Neuronal stem cell (in vitro differentiated cells): ENCODE measurements around the gene ADIPOR2.

ENCODE experiments used
- DNase-seq: peaks from one replicate; pipeline ENCODE4 v3.0.0-alpha.2; 2013; ENCODE audit warnings: low spot score
- H2AFZ ChIP-seq: one replicate; pipeline ENCODE4 v1.6.1; 2013; ENCODE audit warnings: mild to moderate bottlenecking, low read length, inconsistent platforms
- H2AK5ac ChIP-seq: 2 replicates; pipeline ENCODE4 v1.6.1; 2013; ENCODE audit warnings: low read depth, mild to moderate bottlenecking, inconsistent platforms, low read length, moderate library complexity, mixed read lengths
- H2BK120ac ChIP-seq: 2 replicates; pipeline ENCODE4 v1.6.1; 2013; ENCODE audit warnings: low read depth, mild to moderate bottlenecking, inconsistent platforms, low read length, moderate library complexity, mixed read lengths
- H2BK12ac ChIP-seq: one replicate; pipeline ENCODE4 v1.6.1; 2013; ENCODE audit warnings: low read length, inconsistent platforms
- H2BK15ac ChIP-seq: 2 replicates; pipeline ENCODE4 v1.6.1; 2013; ENCODE audit warnings: mild to moderate bottlenecking, low read length, inconsistent platforms, mixed read lengths
- H2BK5ac ChIP-seq: one replicate; pipeline ENCODE4 v1.6.1; 2013; ENCODE audit warnings: inconsistent platforms, mild to moderate bottlenecking, low read length, moderate library complexity
- H3K14ac ChIP-seq: one replicate; pipeline ENCODE4 v1.6.1; 2013; ENCODE audit warnings: low read length, inconsistent platforms
- H3K18ac ChIP-seq: 2 replicates; pipeline ENCODE4 v1.6.1; 2013; ENCODE audit warnings: low read length, inconsistent platforms
- H3K23ac ChIP-seq: 2 replicates; pipeline ENCODE4 v1.6.1; 2013; ENCODE audit warnings: low read depth, mild to moderate bottlenecking, mixed read lengths, low read length, inconsistent platforms; ENCODE audit not compliant: poor library complexity
- H3K27ac ChIP-seq: replicated peaks from 3 replicates; pipeline ENCODE4 v1.5.1; 2013; ENCODE audit warnings: low read length, inconsistent platforms
- H3K27me3 ChIP-seq, 3 experiments: 2 replicates each; pipeline ENCODE4 v1.6.1; 2013; ENCODE audit warnings: low read length in 3 of 3, mild to moderate bottlenecking in 2 of 3, inconsistent platforms in 1 of 3, low read depth in 1 of 3, mixed read lengths in 1 of 3, moderate library complexity in 1 of 3; ENCODE audit not compliant: control insufficient read depth in 3 of 3, insufficient read depth in 3 of 3
- H3K36me3 ChIP-seq, 2 donors: replicated peaks in 1 of 2; 2 replicates each; pipeline ENCODE4 v1.6.1; 2013; ENCODE audit warnings: low read length in 2 of 2; ENCODE audit not compliant: control insufficient read depth in 2 of 2, insufficient read depth in 2 of 2
- H3K4ac ChIP-seq: 2 replicates; pipeline ENCODE4 v1.6.1; 2013; ENCODE audit warnings: inconsistent platforms, mild to moderate bottlenecking, low read length, moderate library complexity
- H3K4me1 ChIP-seq, 2 donors: 1 replicate in 1 of 2; 2 replicates in 1 of 2; pipeline ENCODE4 v1.6.1; 2013; ENCODE audit warnings: low read length in 2 of 2, low read depth in 1 of 2; ENCODE audit not compliant: control insufficient read depth in 2 of 2, insufficient read depth in 1 of 2
- H3K4me2 ChIP-seq: one replicate; pipeline ENCODE4 v1.6.1; 2013; ENCODE audit warnings: mild to moderate bottlenecking, low read length, inconsistent platforms; ENCODE audit not compliant: insufficient read depth, poor library complexity, severe bottlenecking
- H3K4me3 ChIP-seq, 2 donors: 2 replicates each; pipeline ENCODE4 v1.5.1; 2013; ENCODE audit warnings: low read length in 2 of 2, mild to moderate bottlenecking in 2 of 2, inconsistent platforms in 1 of 2, moderate library complexity in 1 of 2
- H3K79me1 ChIP-seq: one replicate; pipeline ENCODE4 v1.6.1; 2013; ENCODE audit warnings: low read depth, mild to moderate bottlenecking, inconsistent platforms, low read length, moderate library complexity
- H3K9ac ChIP-seq: one replicate; pipeline ENCODE4 v1.6.1; 2013; ENCODE audit warnings: mild to moderate bottlenecking, low read depth, low read length, inconsistent platforms; ENCODE audit not compliant: poor library complexity
- H3K9me3 ChIP-seq, 2 donors: replicated peaks in 1 of 2; 2 replicates each; pipeline versions ENCODE3 to v1.6.1; 2013; ENCODE audit warnings: low read length in 2 of 2, mild to moderate bottlenecking in 2 of 2, inconsistent platforms in 1 of 2, low read depth in 1 of 2, mixed read lengths in 1 of 2, moderate library complexity in 1 of 2; ENCODE audit not compliant: control insufficient read depth in 2 of 2, insufficient read depth in 1 of 2
- H4K8ac ChIP-seq: one replicate; pipeline ENCODE4 v1.6.1; 2013; ENCODE audit warnings: low read depth, mild to moderate bottlenecking, inconsistent platforms, low read length, moderate library complexity
- H4K91ac ChIP-seq: one replicate; pipeline ENCODE4 v1.6.1; 2013; ENCODE audit warnings: low read length, low read depth, mild to moderate bottlenecking, inconsistent platforms; ENCODE audit not compliant: poor library complexity
- WGBS, 2 donors: extraction: QIAGEN DNeasy Blood & Tissue Kit; methylation state at CpG; one replicate each; pipeline ENCODE4 v1.1.7; 2013; ENCODE audit warnings: missing lambda C conversion rate in 2 of 2, mixed read lengths in 1 of 2; ENCODE audit not compliant: insufficient read length in 2 of 2, insufficient replicate concordance in 1 of 2; ENCODE audit errors: extremely low coverage in 2 of 2; 5-methylcytosine and 5-hydroxymethylcytosine counted together

ADIPOR2 gene

GRCh38 chr12:1793426-1794210 is 102.7 kb downstream of the ADIPOR2 start:
- WGBS, 2 donors: no CpG with 5 or more reads among the region's 26 CpGs

GRCh38 chr12:1794440-1795090 is 103.7 kb downstream of the ADIPOR2 start:
- WGBS, 2 donors: no CpG with 5 or more reads among the region's 15 CpGs
- H2AFZ ChIP-seq: no peak overlapping the region
- no peaks in the 10 kb centered on the region for H3K79me1 ChIP-seq
- H2AK5ac ChIP-seq: no peak overlapping the region
- H3K4me2 ChIP-seq: no peak overlapping the region
- H2BK12ac ChIP-seq: no peak overlapping the region
- no peak overlapping the region for H2BK15ac ChIP-seq
- no peak overlapping the region for H4K8ac ChIP-seq
- no peaks in the 10 kb centered on the region for H3K9me3 ChIP-seq
- peaks cover 5% of the 10 kb centered on the region in 2 donors for H3K4me1 ChIP-seq
- peaks cover 0 to 12% (median 2%) of the 10 kb centered on the region in 3 experiments for H3K27me3 ChIP-seq
- no peak overlapping the region for H2BK5ac ChIP-seq
- H3K4ac ChIP-seq: no peak overlapping the region
- no peak overlapping the region for H3K4me3 ChIP-seq
- H3K27ac ChIP-seq: no peak overlapping the region
- H3K18ac ChIP-seq: no peak overlapping the region
- no peak overlapping the region for H3K23ac ChIP-seq
- no peak overlapping the region for H3K14ac ChIP-seq
- H3K9ac ChIP-seq: no peak overlapping the region
- no peak overlapping the region for H4K91ac ChIP-seq
- H3K36me3 ChIP-seq: no peaks in the 10 kb centered on the region
- H2BK120ac ChIP-seq: no peak overlapping the region
- no peak for DNase-seq

More at GRCh38 chr12:1793426-1794210, 102.7 kb downstream of the ADIPOR2 start:
- H2BK5ac ChIP-seq: peak overlapping the region; percentile 10
- H2BK15ac ChIP-seq: no peak overlapping the region
- no peak overlapping the region for H3K14ac ChIP-seq
- no peak overlapping the region for H3K4ac ChIP-seq
- no peak overlapping the region for H2BK120ac ChIP-seq
- no peak overlapping the region for H4K8ac ChIP-seq
- no peak overlapping the region for H4K91ac ChIP-seq
- H3K23ac ChIP-seq: no peak overlapping the region
- no peak overlapping the region for H3K18ac ChIP-seq
- no peak overlapping the region for H2AFZ ChIP-seq
- no peaks in the 10 kb centered on the region for H3K79me1 ChIP-seq
- no peaks in the 10 kb centered on the region for H3K36me3 ChIP-seq
- no peak overlapping the region for H3K27ac ChIP-seq
- H3K4me3 ChIP-seq: no peak overlapping the region
- peaks cover 0 to 12% (median 2%) of the 10 kb centered on the region in 3 experiments for H3K27me3 ChIP-seq
- H3K4me1 ChIP-seq: peaks cover 5% of the 10 kb centered on the region in 2 donors
- no peak for DNase-seq
- H3K9me3 ChIP-seq: no peaks in the 10 kb centered on the region
- H3K9ac ChIP-seq: no peak overlapping the region
- no peak overlapping the region for H3K4me2 ChIP-seq
- H2BK12ac ChIP-seq: no peak overlapping the region
- H2AK5ac ChIP-seq: no peak overlapping the region

GRCh38 chr12:1795221-1795784 is 104.4 kb downstream of the ADIPOR2 start:
- Histone ChIP-seq H3K18ac (no peak overlapping the region), H4K91ac (no peak overlapping the region), H3K4ac (no peak overlapping the region), H2AFZ (peak overlapping the region; percentile 91), H3K9me3 (no peaks in the 10 kb centered on the region), H3K14ac (no peak overlapping the region), H3K27me3 (peaks cover 0 to 12% (median 2%) of the 10 kb centered on the region in 3 experiments), H4K8ac (no peak overlapping the region), H2BK15ac (no peak overlapping the region), H3K23ac (no peak overlapping the region), H2AK5ac (no peak overlapping the region), H3K79me1 (no peaks in the 10 kb centered on the region), H3K4me3 (no peak overlapping the region), H3K27ac (no peak overlapping the region), H3K9ac (no peak overlapping the region), H3K36me3 (no peaks in the 10 kb centered on the region), H3K4me2 (no peak overlapping the region), H3K4me1 (peaks cover 5% of the 10 kb centered on the region in 2 donors), H2BK120ac (no peak overlapping the region), H2BK12ac (no peak overlapping the region), H2BK5ac (no peak overlapping the region)
- no peak for DNase-seq
- no CpG with 5 or more reads among the region's 19 CpGs for WGBS, 2 donors
